Mesothelial cell of epicardium (in vitro differentiated cells): Measurements from ENCODE around the gene MAPK8IP2. TPM values are rescaled to one million over a fixed set of nuclear protein-coding genes. Genes with fewer than 3 reads are reported as not detected.
A peak's percentile ranks its signal among the peaks of the same experiment; 100 is the strongest.

Source experiments
- DNase-seq, 2 experiments: peaks; one replicate each; pipeline ENCODE4 v3.0.0; 2021; ENCODE audit warnings: low spot score in 2 of 2; ENCODE audit not compliant: unreplicated experiment in 2 of 2
- H3K27ac Mint-ChIP-seq: 2 replicates; pipeline ENCODE4 v1.8.0; 2021; ENCODE audit warnings: mixed read lengths
- H3K27me3 Mint-ChIP-seq: 2 replicates; pipeline ENCODE4 v1.8.0; 2021; ENCODE audit warnings: low read depth, mixed read lengths
- H3K36me3 Mint-ChIP-seq: 2 replicates; pipeline ENCODE4 v1.8.0; 2021; ENCODE audit warnings: mixed read lengths
- H3K4me1 Mint-ChIP-seq: 2 replicates; pipeline ENCODE4 v1.8.0; 2021; ENCODE audit warnings: mixed read lengths
- H3K4me3 Mint-ChIP-seq: 2 replicates; pipeline ENCODE4 v1.8.0; 2021; ENCODE audit warnings: mild to moderate bottlenecking, moderate library complexity, mixed read lengths
- H3K9me3 Mint-ChIP-seq: 2 replicates; pipeline ENCODE4 v1.8.0; 2021; ENCODE audit warnings: mixed read lengths
- CTCF ChIP-seq: fragments of 200-600 bp; sonication (generic); IDR thresholded peaks from one replicate; pipeline ENCODE4 v1.5.0; 2021; ENCODE audit warnings: antibody characterized with exemption; ENCODE audit not compliant: unreplicated experiment
- total RNA-seq: library from RNA; stranded (reverse); gene quantifications from 3 replicates; pipeline ENCODE4 v1.2.1, GENCODE V29; 2021

Gene MAPK8IP2
- total RNA-seq, 1 donor from 2014 or later = 3.2 TPM

GRCh38 chr22:50584106-50585096, 16.2 kb upstream of the MAPK8IP2 start:
- DNase-seq = no peak
- Mint-ChIP-seq H3K27me3 (peaks cover 1% of the 10 kb centered on the region), H3K27ac (no peak overlapping the region), H3K4me1 (peaks cover 7% of the 10 kb centered on the region), H3K9me3 (no peaks in the 10 kb centered on the region), H3K36me3 (no peaks in the 10 kb centered on the region), H3K4me3 (peak overlapping the region; percentile 79)
- TF ChIP-seq CTCF = no peak

- Mint-ChIP-seq H3K36me3 (no peaks in the 10 kb centered on the region), H3K27ac (no peak overlapping the region), H3K9me3 (no peaks in the 10 kb centered on the region), H3K4me1 (peaks cover 7% of the 10 kb centered on the region), H3K4me3 (no peak overlapping the region), H3K27me3 (peaks cover 7% of the 10 kb centered on the region)
- TF ChIP-seq CTCF = no peak
- DNase-seq = no peak
These were observed 15.4 kb upstream of the MAPK8IP2 start for GRCh38 chr22:50585238-50585637.

- H3K36me3 Mint-ChIP-seq = no peaks in the 10 kb centered on the region
- no peaks in the 10 kb centered on the region for H3K9me3 Mint-ChIP-seq
- peaks cover 7% of the 10 kb centered on the region for H3K4me1 Mint-ChIP-seq
- no peak overlapping the region for H3K27ac Mint-ChIP-seq
- no peak overlapping the region for H3K4me3 Mint-ChIP-seq
- H3K27me3 Mint-ChIP-seq = peaks cover 7% of the 10 kb centered on the region
- no peak for TF ChIP-seq CTCF
- DNase-seq = no peak
These were observed 14.8 kb upstream of the MAPK8IP2 start for GRCh38 chr22:50585781-50586180.

GRCh38 chr22:50586416-50586815, 14.2 kb upstream of the MAPK8IP2 start:
- Mint-ChIP-seq H3K4me1 (peaks cover 7% of the 10 kb centered on the region), H3K27me3 (peaks cover 7% of the 10 kb centered on the region), H3K4me3 (no peak overlapping the region), H3K27ac (no peak overlapping the region), H3K9me3 (no peaks in the 10 kb centered on the region), H3K36me3 (no peaks in the 10 kb centered on the region)
- no peak for TF ChIP-seq CTCF
- DNase-seq = no peak

GRCh38 chr22:50587407-50587806, 13.2 kb upstream of the MAPK8IP2 start:
- no peak overlapping the region for H3K4me3 Mint-ChIP-seq

More at GRCh38 chr22:50587407-50587806, 13.2 kb upstream of the MAPK8IP2 start:
- Mint-ChIP-seq H3K4me1 (peaks cover 7% of the 10 kb centered on the region), H3K36me3 (peaks cover 1% of the 10 kb centered on the region), H3K27ac (peak overlapping the region; percentile 9), H3K9me3 (no peaks in the 10 kb centered on the region), H3K27me3 (peaks cover 7% of the 10 kb centered on the region)
- DNase-seq = no peak
- TF ChIP-seq CTCF = no peak
